IMR-90 (cell line): ENCODE results near the gene ABCB10. TPM values are rescaled to one million over a fixed set of nuclear protein-coding genes. Genes with fewer than 3 reads are reported as not detected.

Experiments used
- ATAC-seq: fragments of 200-7000 bp; cut with Tn5 transposase; 2 replicates; pipeline ENCODE4 v1.9.1; 2020; ENCODE audit warnings: low read depth, mild to moderate bottlenecking, moderate library complexity
- BruUV-seq: library from RNA; stranded (reverse); fragments of 400-500 nt; replicated peaks from 2 replicates; lab custom pipeline; 2021; lab: Mats Ljungman, UMichigan
- CTCF ChIA-PET: fragments of 300-600 bp; formaldehyde crosslinking; extraction: SDS; loops from one replicate; lab custom pipeline; 2021; ENCODE audit warnings: antibody characterized with exemption; lab: Yijun Ruan, JAX
- POLR2A ChIA-PET: fragments of 300-600 bp; sonication (Branson Sonifier 250); formaldehyde crosslinking; loops from one replicate; lab custom pipeline; 2022; ENCODE audit warnings: antibody characterized with exemption; ENCODE audit not compliant: unreplicated experiment; lab: Charles Lee
- DNase-seq: peaks from one replicate; pipeline ENCODE4 v3.0.0; 2013
- H2AFZ ChIP-seq: replicated peaks from 2 replicates; pipeline ENCODE3; 2013; ENCODE audit warnings: low read length, mild to moderate bottlenecking; ENCODE audit not compliant: poor library complexity
- H2AK5ac ChIP-seq: 2 replicates; pipeline ENCODE4 v1.6.1; 2013; ENCODE audit warnings: low read depth, low read length, inconsistent platforms
- H2AK9ac ChIP-seq: replicated peaks from 2 replicates; pipeline ENCODE3; 2013; ENCODE audit warnings: mild to moderate bottlenecking, low read depth, low read length, moderate library complexity; ENCODE audit not compliant: poor library complexity
- H2BK120ac ChIP-seq: 2 replicates; pipeline ENCODE4 v1.6.1; 2013; ENCODE audit warnings: low read depth, low read length, inconsistent platforms
- H2BK15ac ChIP-seq: 3 replicates; pipeline ENCODE4 v1.6.1; 2013; ENCODE audit warnings: low read depth, low read length, inconsistent platforms
- H2BK20ac ChIP-seq: 2 replicates; pipeline ENCODE4 v1.6.1; 2013; ENCODE audit warnings: low read depth, mild to moderate bottlenecking, inconsistent platforms, low read length, moderate library complexity
- H2BK5ac ChIP-seq: 2 replicates; pipeline ENCODE4 v1.6.1; 2013; ENCODE audit warnings: mild to moderate bottlenecking, low read depth, low read length, inconsistent platforms; ENCODE audit not compliant: poor library complexity, severe bottlenecking
- H3K14ac ChIP-seq: replicated peaks from 2 replicates; pipeline ENCODE4 v1.6.1; 2013; ENCODE audit warnings: low read depth, low read length, inconsistent platforms
- H3K18ac ChIP-seq: 2 replicates; pipeline ENCODE4 v1.6.1; 2013; ENCODE audit warnings: low read depth, low read length, control low read depth
- H3K23ac ChIP-seq: 2 replicates; pipeline ENCODE4 v1.6.1; 2013; ENCODE audit warnings: low read depth, low read length, inconsistent platforms
- H3K27ac ChIP-seq: 2 replicates; pipeline ENCODE4 v1.5.1; 2013; ENCODE audit warnings: mild to moderate bottlenecking, control low read depth, low read length; ENCODE audit not compliant: insufficient read depth
- H3K27me3 ChIP-seq: 2 replicates; pipeline ENCODE4 v1.6.1; 2013; ENCODE audit warnings: low read length; ENCODE audit not compliant: control insufficient read depth, insufficient read depth
- H3K36me3 ChIP-seq: 2 replicates; pipeline ENCODE4 v1.6.1; 2013; ENCODE audit warnings: low read length, mixed read lengths; ENCODE audit not compliant: control insufficient read depth, insufficient read depth
- H3K4ac ChIP-seq: 2 replicates; pipeline ENCODE4 v1.6.1; 2013; ENCODE audit warnings: low read depth, low read length, inconsistent platforms
- H3K4me1 ChIP-seq: 2 replicates; pipeline ENCODE4 v1.6.1; 2013; ENCODE audit warnings: low read length, mixed read lengths; ENCODE audit not compliant: control insufficient read depth, insufficient read depth
- H3K4me2 ChIP-seq: 2 replicates; pipeline ENCODE4 v1.6.1; 2013; ENCODE audit warnings: low read depth, mild to moderate bottlenecking, control low read depth, low read length, moderate library complexity
- H3K4me3 ChIP-seq: 2 replicates; pipeline ENCODE4 v1.5.1; 2013; ENCODE audit warnings: low read depth, mild to moderate bottlenecking, control low read depth, low read length, moderate library complexity; ENCODE audit not compliant: insufficient read depth
- H3K56ac ChIP-seq: 2 replicates; pipeline ENCODE4 v1.6.1; 2013; ENCODE audit warnings: low read length, inconsistent platforms; ENCODE audit not compliant: insufficient read depth; ENCODE audit errors: extremely low read depth
- H3K79me1 ChIP-seq, 2 experiments: 2 replicates each; pipeline ENCODE4 v1.6.1; 2013; ENCODE audit warnings: low read length in 2 of 2, inconsistent platforms in 1 of 2, low read depth in 1 of 2
- H3K9ac ChIP-seq: 2 replicates; pipeline ENCODE4 v1.6.1; 2013; ENCODE audit warnings: low read depth, low read length, control low read depth
- H3K9me1 ChIP-seq: 2 replicates; pipeline ENCODE4 v1.6.1; 2013; ENCODE audit warnings: low read length, inconsistent platforms; ENCODE audit not compliant: insufficient read depth
- H3K9me3 ChIP-seq: 2 replicates; pipeline ENCODE4 v1.6.1; 2013; ENCODE audit warnings: low read length; ENCODE audit not compliant: control insufficient read depth, insufficient read depth
- H4K20me1 ChIP-seq: 2 replicates; pipeline ENCODE4 v1.6.1; 2013; ENCODE audit warnings: low read length, inconsistent platforms; ENCODE audit not compliant: insufficient read depth
- H4K5ac ChIP-seq: 2 replicates; pipeline ENCODE4 v1.6.1; 2013; ENCODE audit warnings: mild to moderate bottlenecking, low read depth, low read length, control low read depth
- H4K8ac ChIP-seq, 2 experiments: 2 replicates each; pipeline ENCODE4 v1.6.1; 2013; ENCODE audit warnings: low read depth in 2 of 2, low read length in 2 of 2, control low read depth in 1 of 2, inconsistent platforms in 1 of 2
- H4K91ac ChIP-seq: 2 replicates; pipeline ENCODE4 v1.6.1; 2013; ENCODE audit warnings: low read depth, low read length, inconsistent platforms; ENCODE audit not compliant: insufficient read depth
- BHLHE40 ChIP-seq: fragments of 150-350 bp; IDR thresholded peaks from 2 replicates; pipeline ENCODE4 v1.6.1; 2016; ENCODE audit warnings: mild to moderate bottlenecking, low read depth, low read length
- CEBPB ChIP-seq: IDR thresholded peaks from 2 replicates; pipeline ENCODE4 v1.6.1; 2012; ENCODE audit warnings: low read depth, low read length, improper control_type of control experiment
- CHD1 ChIP-seq: IDR thresholded peaks from 2 replicates; pipeline ENCODE4 v1.6.1; 2012; ENCODE audit warnings: low read depth, low read length, improper control_type of control experiment
- FOS ChIP-seq: fragments of 150-350 bp; IDR thresholded peaks from 2 replicates; pipeline ENCODE4 v1.6.1; 2016; ENCODE audit warnings: low read depth, low read length
- MAFK ChIP-seq: IDR thresholded peaks from 2 replicates; pipeline ENCODE4 v1.6.1; 2012; ENCODE audit warnings: low read depth, low read length, improper control_type of control experiment
- MAZ ChIP-seq: IDR thresholded peaks from 2 replicates; pipeline ENCODE4 v1.6.1; 2012; ENCODE audit warnings: low read depth, mild to moderate bottlenecking, low read length, improper control_type of control experiment, moderate library complexity, borderline replicate concordance
- MXI1 ChIP-seq: IDR thresholded peaks from 2 replicates; pipeline ENCODE4 v1.6.1; 2012; ENCODE audit warnings: low read depth, mild to moderate bottlenecking, low read length, moderate library complexity, borderline replicate concordance
- NFE2L2 ChIP-seq: fragments of 150-350 bp; IDR thresholded peaks from 2 replicates; pipeline ENCODE4 v1.6.1; 2016; ENCODE audit warnings: low read depth, mild to moderate bottlenecking, low read length
- POLR2A ChIP-seq: IDR thresholded peaks from 2 replicates; pipeline ENCODE4 v1.6.1; 2012; ENCODE audit warnings: mild to moderate bottlenecking, low read depth, low read length
- RAD21 ChIP-seq: IDR thresholded peaks from 2 replicates; pipeline ENCODE4 v1.6.1; 2012; ENCODE audit warnings: low read length, improper control_type of control experiment
- RCOR1 ChIP-seq: IDR thresholded peaks from 2 replicates; pipeline ENCODE4 v1.6.1; 2012; ENCODE audit warnings: mild to moderate bottlenecking, low read length, improper control_type of control experiment; ENCODE audit not compliant: insufficient replicate concordance
- RFX5 ChIP-seq: IDR thresholded peaks from 2 replicates; pipeline ENCODE4 v1.8.0; 2012; ENCODE audit warnings: low read depth, mild to moderate bottlenecking, low read length, moderate library complexity
- SMC3 ChIP-seq: fragments of 150-350 bp; IDR thresholded peaks from 2 replicates; pipeline ENCODE4 v1.6.1; 2016; ENCODE audit warnings: low read depth, mild to moderate bottlenecking, antibody characterized with exemption, low read length, moderate library complexity
- WGBS, 2 experiments: methylation state at CpG; one replicate each; pipeline versions ENCODE4 v1.1.5 to v1.1.7; 2013; ENCODE audit warnings: missing lambda C conversion rate in 2 of 2; ENCODE audit not compliant: insufficient read length in 1 of 2; ENCODE audit errors: extremely low coverage in 2 of 2; 5-methylcytosine and 5-hydroxymethylcytosine counted together
- dilution Hi-C: fragments of 300-500 bp; cut with HindIII; formaldehyde crosslinking; loops from one replicate; pipeline ENCODE4 v1.14.3; 2018; ENCODE audit warnings: low sequenced_read_pairs; ENCODE audit not compliant: unreplicated experiment
- in situ Hi-C: fragments of 300-500 bp; cut with MboI; formaldehyde crosslinking; loops from 3 replicates; pipeline ENCODE4 v1.14.3; 2019; ENCODE audit warnings: low sequenced_read_pairs, inconsistent platforms, mixed read lengths
- intact Hi-C: fragments of 100-400 bp; cut with micrococcal nuclease; formaldehyde crosslinking; loops from 2 replicates; pipeline ENCODE4 v1.10.0; 2022
- polyA plus RNA-seq, 3 experiments: library from polyadenylated mRNA; depleted of rRNA; stranded (reverse); fragments of >200 nt; gene quantifications; 2 replicates each; pipeline ENCODE4 v1.2.3, GENCODE V29; 2012; ENCODE audit warnings: low replicate concordance in 1 of 3
- total RNA-seq: library from RNA; depleted of rRNA; stranded (reverse); fragments of >200 nt; gene quantifications from 2 replicates; pipeline ENCODE4 v1.2.3, GENCODE V29; 2012
- TF ChIP-seq, protein P1 (sequence below): fragments of 150-350 bp; IDR thresholded peaks from 2 replicates; pipeline ENCODE4 v1.6.1; 2016; ENCODE audit warnings: low read depth, mild to moderate bottlenecking, low read length, moderate library complexity, borderline replicate concordance
- TF ChIP-seq, protein P2 (sequence below): conservative IDR thresholded peaks from 2 replicates; pipeline ENCODE4 v1.5.1; 2012; ENCODE audit warnings: mild to moderate bottlenecking, low read depth, low read length, improper control_type of control experiment
- TF ChIP-seq, protein P3 (sequence below): fragments of 150-350 bp; IDR thresholded peaks from 2 replicates; pipeline ENCODE4 v1.6.1; 2017; ENCODE audit warnings: mild to moderate bottlenecking, antibody characterized with exemption, low read length, low read depth

The ABCB10 gene
- total and polyA plus RNA-seq, 2 of the 4 experiments (the other 2 are of a cell fraction) = 6.5 to 10.9 TPM

DNA sequence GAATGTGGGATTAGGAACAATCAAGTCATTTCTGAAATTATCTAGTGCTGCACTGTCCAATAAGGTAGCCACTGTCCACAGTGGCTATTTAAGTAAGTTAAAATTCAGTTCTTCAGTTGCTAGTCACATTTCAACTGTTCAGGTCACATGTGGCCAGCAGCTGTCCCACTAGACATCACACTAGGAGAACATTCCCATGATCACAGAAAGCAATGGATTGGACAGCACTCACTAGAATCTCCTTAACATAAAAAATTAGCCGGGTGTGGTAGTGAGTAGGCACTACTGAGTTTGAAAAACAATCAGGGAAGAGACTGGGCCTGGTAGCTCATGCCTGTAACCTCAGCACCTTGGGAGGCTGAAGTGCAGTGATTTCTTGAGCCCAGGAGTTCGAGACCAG lies 84.0 kb downstream of the ABCB10 start:
- Histone ChIP-seq H4K20me1 (no peaks in the 10 kb centered on the region), H3K4me3 (no peak overlapping the region), H3K4ac (no peak overlapping the region), H3K36me3 (peaks cover 38% of the 10 kb centered on the region), H2BK120ac (no peak overlapping the region), H2BK15ac (no peak overlapping the region), H3K79me1 (peaks cover 9% of the 10 kb centered on the region in 2 experiments; a peak in 2 of 4 replicates), H4K5ac (no peak overlapping the region), H3K9ac (no peak overlapping the region), H2BK20ac (no peak overlapping the region), H3K27me3 (no peaks in the 10 kb centered on the region), H3K9me1 (no peaks in the 10 kb centered on the region), H3K4me2 (no peak overlapping the region), H4K8ac (no peak overlapping the region), H3K27ac (no peak overlapping the region), H2BK5ac (no peak overlapping the region), H3K18ac (no peak overlapping the region), H2AK5ac (no peak overlapping the region), H3K23ac (no peak overlapping the region), H2AFZ (no peak overlapping the region), H3K4me1 (no peaks in the 10 kb centered on the region), H3K9me3 (no peaks in the 10 kb centered on the region), H3K56ac (no peak overlapping the region), H4K91ac (no peak overlapping the region), H2AK9ac (no peak overlapping the region), H3K14ac (no peak overlapping the region)
- DNase-seq (no peak), ATAC-seq (no peak)
- intact Hi-C loops = no loop called here
- no peak for TF ChIP-seq CHD1
- TF ChIP-seq SMC3 = no peak
- TF ChIP-seq RFX5 = no peak
- TF ChIP-seq MXI1 = no peak
- TF ChIP-seq, protein P1, sequence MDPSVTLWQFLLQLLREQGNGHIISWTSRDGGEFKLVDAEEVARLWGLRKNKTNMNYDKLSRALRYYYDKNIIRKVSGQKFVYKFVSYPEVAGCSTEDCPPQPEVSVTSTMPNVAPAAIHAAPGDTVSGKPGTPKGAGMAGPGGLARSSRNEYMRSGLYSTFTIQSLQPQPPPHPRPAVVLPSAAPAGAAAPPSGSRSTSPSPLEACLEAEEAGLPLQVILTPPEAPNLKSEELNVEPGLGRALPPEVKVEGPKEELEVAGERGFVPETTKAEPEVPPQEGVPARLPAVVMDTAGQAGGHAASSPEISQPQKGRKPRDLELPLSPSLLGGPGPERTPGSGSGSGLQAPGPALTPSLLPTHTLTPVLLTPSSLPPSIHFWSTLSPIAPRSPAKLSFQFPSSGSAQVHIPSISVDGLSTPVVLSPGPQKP = no peak
- TF ChIP-seq RAD21 = no peak
- TF ChIP-seq, protein P2, sequence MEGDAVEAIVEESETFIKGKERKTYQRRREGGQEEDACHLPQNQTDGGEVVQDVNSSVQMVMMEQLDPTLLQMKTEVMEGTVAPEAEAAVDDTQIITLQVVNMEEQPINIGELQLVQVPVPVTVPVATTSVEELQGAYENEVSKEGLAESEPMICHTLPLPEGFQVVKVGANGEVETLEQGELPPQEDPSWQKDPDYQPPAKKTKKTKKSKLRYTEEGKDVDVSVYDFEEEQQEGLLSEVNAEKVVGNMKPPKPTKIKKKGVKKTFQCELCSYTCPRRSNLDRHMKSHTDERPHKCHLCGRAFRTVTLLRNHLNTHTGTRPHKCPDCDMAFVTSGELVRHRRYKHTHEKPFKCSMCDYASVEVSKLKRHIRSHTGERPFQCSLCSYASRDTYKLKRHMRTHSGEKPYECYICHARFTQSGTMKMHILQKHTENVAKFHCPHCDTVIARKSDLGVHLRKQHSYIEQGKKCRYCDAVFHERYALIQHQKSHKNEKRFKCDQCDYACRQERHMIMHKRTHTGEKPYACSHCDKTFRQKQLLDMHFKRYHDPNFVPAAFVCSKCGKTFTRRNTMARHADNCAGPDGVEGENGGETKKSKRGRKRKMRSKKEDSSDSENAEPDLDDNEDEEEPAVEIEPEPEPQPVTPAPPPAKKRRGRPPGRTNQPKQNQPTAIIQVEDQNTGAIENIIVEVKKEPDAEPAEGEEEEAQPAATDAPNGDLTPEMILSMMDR = no peak
- TF ChIP-seq NFE2L2 = no peak
- no peak for TF ChIP-seq MAFK
- TF ChIP-seq CEBPB = no peak
- no peak for TF ChIP-seq POLR2A
- TF ChIP-seq BHLHE40 = no peak
- TF ChIP-seq FOS = no peak
- no peak for TF ChIP-seq MAZ
- no peak for TF ChIP-seq RCOR1
- TF ChIP-seq, protein P3, sequence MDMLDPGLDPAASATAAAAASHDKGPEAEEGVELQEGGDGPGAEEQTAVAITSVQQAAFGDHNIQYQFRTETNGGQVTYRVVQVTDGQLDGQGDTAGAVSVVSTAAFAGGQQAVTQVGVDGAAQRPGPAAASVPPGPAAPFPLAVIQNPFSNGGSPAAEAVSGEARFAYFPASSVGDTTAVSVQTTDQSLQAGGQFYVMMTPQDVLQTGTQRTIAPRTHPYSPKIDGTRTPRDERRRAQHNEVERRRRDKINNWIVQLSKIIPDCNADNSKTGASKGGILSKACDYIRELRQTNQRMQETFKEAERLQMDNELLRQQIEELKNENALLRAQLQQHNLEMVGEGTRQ = no peak
- in situ Hi-C loops = no loop called here
- CTCF ChIA-PET = no interaction called here
- BruUV-seq = no TSS peak
- dilution Hi-C loops = no loop called here
- POLR2A ChIA-PET = no interaction called here
- WGBS, 2 experiments = no CpG with 5 or more reads among the region's 2 CpGs
